ENCODE data around the gene NDUFS2. TPM values are rescaled to one million over a fixed set of nuclear protein-coding genes. Genes with fewer than 3 reads are reported as not detected.
"Not testable (repeated sequence)": the region's sequence is repeated elsewhere in the genome, so short reads cannot be mapped to it uniquely, and the experiment has no call there.

Gene NDUFS2
- total and polyA plus RNA-seq, 2 of the 8 experiments (the other 6 are each of a cell fraction or from before 2014, with no cell fraction given): 95.1 to 113 TPM

DNA sequence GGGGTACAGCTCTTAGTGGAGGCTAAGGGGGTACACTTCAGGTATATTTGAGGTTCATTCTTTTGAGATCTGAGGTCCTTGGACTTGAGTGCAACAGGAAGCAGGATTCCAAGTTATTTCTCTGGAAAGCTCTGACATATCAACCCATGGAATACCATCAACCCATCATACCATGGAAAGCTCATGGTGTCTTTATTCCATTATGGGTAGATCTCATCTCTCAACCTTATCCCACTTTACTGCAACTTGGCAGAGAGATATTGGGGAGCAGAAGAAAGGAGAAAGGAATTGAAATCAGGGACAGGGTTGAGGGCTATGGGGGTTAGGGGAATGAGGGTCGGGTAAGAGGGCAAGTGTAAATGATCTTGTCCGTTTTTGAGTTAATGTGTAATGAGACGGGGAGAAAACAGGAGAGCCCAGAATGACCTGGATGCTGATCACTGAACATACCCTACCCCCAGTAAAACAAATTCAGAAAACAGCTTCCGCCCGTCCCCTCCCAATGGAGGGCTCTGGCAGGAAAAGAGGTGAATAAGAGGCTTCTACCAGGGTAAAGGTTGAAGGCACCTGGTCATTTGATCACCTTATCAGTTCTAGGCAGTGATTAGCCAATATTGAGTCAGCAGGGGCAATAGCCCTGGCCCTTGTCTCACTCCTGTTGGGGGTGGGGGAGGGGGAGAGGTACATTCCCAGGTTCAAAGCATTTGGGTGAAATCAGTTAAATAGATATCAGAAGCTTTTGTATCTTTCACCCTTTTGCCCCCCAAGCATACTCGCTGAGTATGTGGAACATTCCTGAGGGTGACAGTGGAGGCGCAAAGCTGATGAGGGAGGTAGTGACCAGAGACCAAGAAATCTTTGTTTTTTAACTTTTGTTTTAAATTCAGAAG is 21.9 kb downstream of the NDUFS2 start (continued):
- no peak for TF ChIP-seq KDM5A (IDR thresholded peaks at IDR 0.05; ENCODE audit: low read length)

DNA sequence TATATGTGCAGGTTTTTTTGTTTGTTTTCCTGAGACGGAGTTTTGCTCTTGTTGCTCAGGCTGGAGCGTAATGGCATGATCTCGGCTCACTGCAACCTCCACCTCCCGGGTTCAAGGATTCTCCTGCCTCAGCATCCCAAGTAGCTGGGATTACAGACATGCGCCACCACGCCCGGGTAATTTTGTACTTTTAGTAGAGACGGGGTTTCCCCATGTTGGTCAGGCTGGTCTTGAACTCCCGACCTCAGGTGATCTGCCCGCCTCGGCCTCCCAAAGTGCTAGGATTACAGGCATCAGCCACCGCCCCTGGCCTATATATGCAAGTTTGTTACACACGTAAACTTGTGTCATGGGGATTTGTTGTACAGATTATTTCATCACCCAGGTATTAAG is 22.5 kb downstream of the NDUFS2 start:
- H3K9me3 ChIP-seq (ENCODE audit: insufficient read depth in 2 of 2, low read depth in 1 of 2, low read length in 1 of 2); H3K23ac ChIP-seq (ENCODE audit: insufficient read length); H3K4me1 ChIP-seq (replicated peaks in 1 of 4; ENCODE audit: control insufficient read depth in 3 of 4, insufficient read depth in 4 of 4, low read length in 3 of 4); H3K18ac ChIP-seq (ENCODE audit: extremely low read depth, low read length); H2AFZ ChIP-seq (ENCODE audit: low read length); H3K79me2 ChIP-seq (ENCODE audit: control insufficient read depth in 1 of 2, insufficient read depth in 2 of 2, low read length in 2 of 2); H3K56ac ChIP-seq (replicated peaks; ENCODE audit: insufficient read length, low read depth, low read length); H2BK15ac ChIP-seq (ENCODE audit: low read length); H3K27ac ChIP-seq (ENCODE audit: low read depth, low read length); H3K4me3 ChIP-seq (ENCODE audit: extremely low read depth in 1 of 4, insufficient read depth in 2 of 4, low read depth in 3 of 4, low read length in 4 of 4); H3K23me2 ChIP-seq (ENCODE audit: low read depth, low read length); H4K91ac ChIP-seq (replicated peaks; ENCODE audit: insufficient read length, low read length); H3K36me3 ChIP-seq (ENCODE audit: control insufficient read depth in 2 of 4, insufficient read depth in 4 of 4, low read length in 3 of 4); H3K79me1 ChIP-seq (ENCODE audit: low read depth, low read length); FAIRE-seq; H2AK5ac ChIP-seq (ENCODE audit: low read depth, low read length); H2BK12ac ChIP-seq (ENCODE audit: low read depth, low read length); H2BK120ac ChIP-seq (replicated peaks; ENCODE audit: low read depth, low read length); H4K5ac ChIP-seq (ENCODE audit: insufficient read length, low read depth, low read length); H2BK5ac ChIP-seq (ENCODE audit: low read depth, low read length); H3K4me2 ChIP-seq (ENCODE audit: insufficient read depth in 1 of 2, low read depth in 2 of 2, low read length in 2 of 2); H3K4ac ChIP-seq (replicated peaks; ENCODE audit: insufficient read length, low read depth, low read length); H3K9ac ChIP-seq (replicated peaks in 1 of 4; ENCODE audit: extremely low read depth in 1 of 4, low read depth in 3 of 4, low read length in 3 of 4); H4K20me1 ChIP-seq (replicated peaks in 1 of 2; ENCODE audit: control insufficient read depth in 1 of 2, insufficient read depth in 2 of 2, low read length in 2 of 2); DNase-seq (ENCODE audit: low read depth in 1 of 2, low spot score in 2 of 2); H3K14ac ChIP-seq (ENCODE audit: insufficient read length); H4K8ac ChIP-seq (ENCODE audit: extremely low read depth, insufficient read depth, low read length); H3K27me3 ChIP-seq (replicated peaks in 1 of 4; ENCODE audit: control insufficient read depth in 3 of 4, extremely low read depth in 1 of 4, insufficient read depth in 3 of 4, low read length in 3 of 4); H2BK20ac ChIP-seq (ENCODE audit: low read length): not testable (repeated sequence)
- POLR2A ChIA-PET (ENCODE audit: partially characterized antibody): interaction anchor here (1.1 to 9.9 kb wide), 5 partner anchors 23 to 90 kb away, joined by 3 to 82 read pairs (median 4); partner anchors contain the start of genes ADAMTS4 and NDUFS2
- WGBS, 2 experiments (ENCODE audit: extremely low coverage in 1 of 2, insufficient coverage in 1 of 2, insufficient read length in 1 of 2, insufficient replicate concordance in 2 of 2, low coverage in 1 of 2, low lambda C conversion rate in 2 of 2, missing lambda C conversion rate in 1 of 2): 92% methylated on average over 13 of the region's 13 CpGs; no CpG with 5 or more reads in 1 of the 2 experiments
- CTCF ChIA-PET (ENCODE audit: partially characterized antibody): interaction anchor here (1.4 to 23.7 kb wide), 13 partner anchors 8 to 158 kb away, joined by 4 to 427 read pairs (median 67); partner anchors contain the start of genes ADAMTS4, FCER1G, NDUFS2 and PCP4L1

All from H1 (cell line).